MM.1S (cell line): ENCODE data around the gene MFSD1.

Experiments
- CTCF ChIP-seq: fragments of 300-600 bp; sonication (generic); IDR thresholded peaks from 2 replicates; pipeline ENCODE4 v1.5.1; 2016; ENCODE audit warnings: antibody characterized with exemption, low read length, mixed read lengths
- EZH2 ChIP-seq: fragments of 300-600 bp; sonication (generic); optimal IDR thresholded peaks from 2 replicates; pipeline ENCODE3; 2017; ENCODE audit warnings: low read depth, mild to moderate bottlenecking, antibody characterized with exemption, low read length, mixed read lengths

- TF ChIP-seq CTCF (no peak), EZH2 (no peak)
These were observed 33.8 kb downstream of the MFSD1 start for GRCh38 chr3:158835631-158836030.
